HEK293 (cell line): ENCODE data around the gene HOXB4.

ENCODE experiments used
- CTCF ChIP-seq: fragments of 450-650 bp; formaldehyde crosslinking; IDR thresholded peaks from 2 replicates; pipeline ENCODE4 v1.5.1; 2016; ENCODE audit warnings: missing biosample characterization, missing genetic modification characterization
- ZNF133 ChIP-seq: fragments of 450-650 bp; formaldehyde crosslinking; IDR thresholded peaks from 2 replicates; pipeline ENCODE4 v1.5.1; 2016; ENCODE audit warnings: missing biosample characterization, missing genetic modification characterization
- ZNF175 ChIP-seq: fragments of 450-650 bp; formaldehyde crosslinking; IDR thresholded peaks from 2 replicates; pipeline ENCODE4 v1.5.1; 2016; ENCODE audit warnings: missing biosample characterization, missing genetic modification characterization
- ZNF529 ChIP-seq: fragments of 450-650 bp; formaldehyde crosslinking; IDR thresholded peaks from 2 replicates; pipeline ENCODE4 v1.5.1; 2017; ENCODE audit warnings: missing genetic modification characterization, missing biosample characterization; ENCODE audit not compliant: insufficient replicate concordance
- ZNF707 ChIP-seq: fragments of 450-650 bp; formaldehyde crosslinking; IDR thresholded peaks from 2 replicates; pipeline ENCODE4 v1.5.1; 2016; ENCODE audit warnings: missing biosample characterization, missing genetic modification characterization

GRCh38 chr17:48527547-48527932, 50.6 kb downstream of the HOXB4 start:
- no peak for TF ChIP-seq CTCF
- no peak for TF ChIP-seq ZNF175 (tag by site-specific recombination)
- TF ChIP-seq ZNF529 (tag by site-specific recombination): no peak
- TF ChIP-seq ZNF707 (tag by site-specific recombination): no peak
- TF ChIP-seq ZNF133 (tag by site-specific recombination): no peak
